GM19372 (cell line): Measurements from ENCODE around the gene NDNF.

Experiments
- ATAC-seq: cut with Tn5 transposase; IDR thresholded peaks from one replicate; pipeline ENCODE4 v1.9.1; 2021; ENCODE audit warnings: mild to moderate bottlenecking, low read depth, moderate library complexity; ENCODE audit not compliant: unreplicated experiment

NDNF gene

DNA sequence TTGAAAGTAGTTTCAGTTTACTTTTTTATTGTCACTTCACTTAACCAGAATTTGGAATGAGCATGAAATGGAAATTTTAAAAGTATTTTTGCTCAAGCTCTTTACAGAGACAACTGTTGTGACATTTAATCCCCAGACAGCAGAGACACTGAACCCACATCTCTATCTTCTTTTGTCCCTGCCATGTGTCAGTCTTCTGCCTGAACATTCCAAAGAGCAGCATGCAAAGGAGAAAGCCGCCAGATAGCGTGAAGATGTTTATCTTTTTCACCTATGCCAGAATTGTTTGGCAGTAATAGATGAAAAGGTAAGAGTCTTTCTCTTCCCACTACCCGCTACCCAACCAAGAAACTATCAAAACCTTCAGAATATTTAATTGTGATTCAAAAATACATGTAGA, 46.8 kb downstream of the NDNF start:
- no peak for ATAC-seq

DNA sequence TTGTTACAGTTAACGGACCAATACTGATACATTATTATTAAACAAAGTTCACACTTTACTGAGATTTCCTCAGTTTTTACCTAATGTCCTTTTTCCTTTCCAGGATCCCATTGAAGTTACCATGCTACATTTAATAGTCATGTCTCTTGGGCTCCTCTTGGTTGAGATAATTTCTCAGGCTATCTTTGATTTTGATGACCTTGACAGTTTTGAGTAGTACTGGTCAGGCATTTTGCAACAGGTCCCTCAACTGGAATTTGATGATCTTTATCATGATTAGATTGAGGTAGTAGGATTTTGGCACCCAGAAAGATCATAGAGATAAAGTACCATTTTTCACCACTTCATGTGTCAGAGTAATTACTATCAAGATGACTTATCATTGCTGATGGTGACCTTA, 53.8 kb downstream of the NDNF start:
- ATAC-seq: no peak

DNA sequence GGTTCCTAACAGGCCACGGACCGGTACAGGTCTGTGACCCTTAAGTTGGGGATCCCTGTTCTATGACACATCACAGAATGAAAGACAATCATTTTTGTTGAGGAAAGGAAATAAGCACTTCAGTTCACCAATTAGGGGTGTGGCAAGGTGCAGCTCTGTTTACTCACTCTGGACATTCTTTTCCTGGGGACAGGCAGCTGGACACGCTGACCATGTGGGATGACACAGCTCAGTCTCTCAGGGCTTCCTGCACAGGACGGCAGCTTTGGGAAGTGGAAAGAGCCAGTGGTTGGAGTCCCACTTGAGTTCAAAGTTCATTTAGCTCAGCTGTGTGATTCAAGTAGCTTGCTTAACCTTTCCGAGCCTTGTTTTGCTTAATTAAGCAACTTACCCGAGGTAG, 55.7 kb downstream of the NDNF start:
- ATAC-seq: no peak

- ATAC-seq: no peak
Measured at GRCh38 chr4:121015421-121015820, 56.9 kb downstream of the NDNF start.

DNA sequence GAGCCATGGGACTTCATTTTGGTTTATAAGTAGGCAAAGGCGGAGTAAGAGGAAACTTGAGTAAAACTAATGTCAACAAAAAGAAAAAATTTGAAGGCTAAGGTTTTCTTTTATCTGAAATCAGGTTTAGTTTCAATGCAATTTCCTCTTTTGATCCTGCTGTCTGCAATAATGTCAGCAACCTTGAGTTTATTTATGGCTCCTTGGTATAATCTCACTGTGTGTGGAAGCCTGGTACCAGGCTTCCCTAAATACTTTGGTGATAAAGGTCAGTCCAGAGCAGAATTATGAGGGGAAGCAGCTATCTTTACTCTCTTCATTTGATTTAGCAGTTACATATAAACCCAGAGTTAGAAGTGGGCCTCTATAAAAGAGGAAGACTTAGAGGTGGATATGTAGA, 57.8 kb downstream of the NDNF start:
- no peak for ATAC-seq

DNA sequence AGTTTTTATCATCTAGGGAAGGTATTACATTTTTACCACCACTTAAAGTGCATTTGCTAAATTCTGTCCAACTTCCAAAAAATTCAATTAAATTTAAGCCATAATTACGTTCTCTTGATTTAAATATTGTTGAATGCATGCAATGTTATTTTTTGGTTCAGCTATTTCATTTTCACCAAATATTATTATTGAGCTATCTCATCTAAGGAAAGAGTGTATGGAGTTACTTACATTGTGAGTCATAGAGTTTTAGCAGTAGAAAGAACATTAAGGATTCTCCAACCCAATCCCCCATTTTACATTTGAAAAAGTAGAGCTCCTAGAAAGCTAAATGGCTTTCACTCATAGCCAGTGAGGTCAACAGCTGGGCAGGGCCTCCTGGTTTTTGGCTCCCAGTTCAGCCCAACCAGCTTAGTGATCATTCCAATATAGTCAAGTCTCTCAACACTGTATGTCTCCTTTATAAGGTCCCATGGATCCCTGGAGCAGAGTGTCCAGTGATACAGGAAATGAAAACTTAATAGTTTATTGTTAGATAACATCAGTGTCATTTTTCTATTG, 60.5 kb downstream of the NDNF start:
- ATAC-seq: no peak

DNA sequence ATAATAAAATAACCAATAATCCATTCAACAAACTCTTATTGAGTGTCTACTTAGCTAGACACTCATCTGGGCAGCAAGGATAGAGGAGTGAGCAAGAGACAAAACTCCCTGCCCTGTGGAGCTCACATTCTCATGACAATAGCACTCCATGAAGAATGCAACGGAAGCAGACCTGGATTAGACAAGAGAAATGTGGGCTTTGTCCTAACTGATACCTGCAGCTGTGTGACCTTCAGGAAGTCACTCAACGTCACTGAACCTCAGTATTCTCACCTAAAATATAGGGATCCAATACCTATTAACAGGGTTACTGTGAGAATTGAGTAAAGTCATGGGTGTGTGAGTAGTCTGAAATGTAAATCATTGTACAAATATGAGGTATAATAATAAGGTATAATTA, 61.2 kb downstream of the NDNF start:
- no peak for ATAC-seq

DNA sequence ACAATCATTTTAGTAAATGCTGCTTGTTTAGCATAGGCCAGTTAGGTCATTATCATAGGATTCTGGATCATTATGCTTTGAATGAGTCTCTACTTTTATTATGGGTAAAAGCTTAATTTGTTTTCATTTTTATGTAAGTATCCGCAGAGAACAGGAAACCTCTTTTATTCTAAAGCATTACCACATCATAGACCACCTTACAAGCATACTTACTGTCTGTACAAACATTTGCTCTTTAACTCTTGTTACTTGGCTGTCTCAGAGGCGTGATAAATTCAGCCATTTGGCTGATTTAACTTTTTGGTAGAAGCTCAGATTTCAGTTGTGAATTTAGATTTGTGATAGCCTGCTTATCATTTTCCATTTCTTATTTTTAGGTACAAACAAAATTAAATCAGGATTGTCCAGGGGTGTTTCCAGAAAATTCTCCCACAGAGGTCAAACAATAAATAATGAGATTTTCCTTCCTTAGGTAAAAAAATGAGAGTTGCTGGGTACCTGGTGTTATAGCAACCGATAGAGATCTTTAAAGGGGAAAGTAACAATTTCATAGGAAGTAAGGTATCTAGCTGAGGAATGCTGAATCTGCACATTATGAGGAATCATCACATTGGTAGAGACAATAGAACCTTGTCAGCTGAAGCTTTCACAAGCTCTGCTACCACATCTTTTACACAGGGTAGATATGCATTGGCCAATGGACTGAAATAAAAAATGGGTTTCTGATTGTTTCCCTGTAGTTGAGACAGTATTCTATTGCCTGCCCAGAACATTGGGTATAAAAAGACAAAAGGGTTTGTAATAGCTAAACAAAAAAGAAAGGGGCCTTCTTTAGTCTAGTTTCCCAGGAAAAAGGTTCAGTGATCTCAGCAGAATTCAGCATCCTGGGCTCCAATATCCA, 62.5 kb downstream of the NDNF start:
- no peak for ATAC-seq

- ATAC-seq: no peak
Measured at GRCh38 chr4:121007660-121008059, 64.7 kb downstream of the NDNF start.

DNA sequence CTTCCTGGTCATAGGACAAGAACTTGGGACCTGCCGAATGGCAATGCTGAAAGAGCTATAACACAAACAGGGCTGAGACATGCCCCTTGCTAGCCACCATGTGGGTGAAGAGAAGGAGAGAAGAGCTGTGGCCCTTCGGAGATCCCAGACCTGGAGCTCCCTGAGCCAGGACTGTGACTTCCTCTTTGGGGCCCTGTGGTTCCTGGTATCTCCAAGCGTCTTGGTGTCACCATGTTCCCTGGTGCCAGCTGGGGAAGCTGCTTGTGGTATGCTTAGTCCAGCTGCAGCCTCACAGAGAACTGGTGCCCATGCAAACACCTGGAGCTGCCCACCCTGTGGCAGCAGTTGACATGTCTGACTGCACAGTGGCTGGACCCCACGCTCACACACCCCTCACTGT, 68.5 kb downstream of the NDNF start:
- ATAC-seq: no peak

- no peak for ATAC-seq
Measured at GRCh38 chr4:120995266-120996010, 76.9 kb downstream of the NDNF start.

- ATAC-seq: no peak
Measured at GRCh38 chr4:120994521-120994920, 77.8 kb downstream of the NDNF start.

DNA sequence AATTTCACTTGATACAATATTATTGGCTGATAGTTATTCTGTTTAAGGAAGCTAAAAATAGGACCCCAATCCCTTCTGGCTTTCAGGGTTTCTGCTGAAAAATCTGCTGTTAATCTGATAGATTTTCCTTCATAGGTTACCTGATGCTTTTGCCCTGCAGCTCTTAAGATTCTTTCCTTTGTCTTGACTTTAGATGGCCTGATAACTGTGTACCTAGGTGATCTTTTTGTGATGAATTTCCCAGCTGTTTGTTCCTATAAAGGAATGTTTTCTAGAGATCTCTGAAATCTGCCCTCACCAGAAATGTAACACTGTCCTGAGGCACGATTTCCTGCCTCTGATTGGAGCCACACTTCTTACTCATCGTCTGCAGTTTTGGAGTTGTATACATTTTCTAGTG, 80.5 kb downstream of the NDNF start:
- no peak for ATAC-seq

DNA sequence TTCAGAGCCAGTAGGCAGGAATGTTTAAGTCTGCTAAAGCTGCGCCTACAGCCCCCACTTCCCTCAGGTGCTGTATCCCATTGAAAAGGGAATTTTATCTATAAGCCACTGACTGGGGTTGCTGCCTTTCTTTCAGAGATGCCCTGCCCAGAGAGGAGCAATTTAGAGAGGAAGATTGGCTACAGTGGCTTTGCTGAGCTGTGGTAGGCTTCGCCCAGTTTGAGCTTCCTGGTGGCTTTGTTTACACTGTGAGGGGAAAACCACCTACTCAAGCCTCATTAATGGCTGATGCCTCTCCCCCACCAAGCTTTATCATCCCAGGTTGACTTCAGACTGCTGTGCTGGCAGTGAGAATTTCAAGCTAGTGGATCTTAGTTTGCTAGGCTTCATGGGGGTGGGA, 82.1 kb downstream of the NDNF start:
- ATAC-seq: no peak
